HL-60 (cell line): ENCODE measurements around the gene DHRS3.

ENCODE experiments used
- DNase-seq, 2 experiments: peaks; one replicate each; pipeline ENCODE4 v3.0.0-alpha.2; 2010 to 2020; ENCODE audit warnings: low read depth in 1 of 2, low spot score in 1 of 2
- H3K27ac ChIP-seq: fragments of 250-450 bp; sonication (Bioruptor Pico); replicated peaks from 2 replicates; pipeline ENCODE4 v1.5.1; 2020; ENCODE audit warnings: mild to moderate bottlenecking, moderate library complexity
- H3K27me3 ChIP-seq: fragments of 250-450 bp; sonication (Bioruptor Pico); 2 replicates; pipeline ENCODE4 v1.5.1; 2021; ENCODE audit warnings: mild to moderate bottlenecking, moderate library complexity; ENCODE audit not compliant: insufficient read depth, poor library complexity, severe bottlenecking
- H3K4me3 ChIP-seq: replicated peaks from 2 replicates; pipeline ENCODE4 v1.5.1; 2011; ENCODE audit warnings: mild to moderate bottlenecking, control low read depth, low read length; ENCODE audit not compliant: insufficient read depth
- GABPA ChIP-seq: IDR thresholded peaks from 2 replicates; pipeline ENCODE4 v1.6.1; 2012; ENCODE audit warnings: low read depth
- POLR2AphosphoS5 ChIP-seq: IDR thresholded peaks from 2 replicates; pipeline ENCODE4 v1.6.1; 2012; ENCODE audit warnings: low read depth
- REST ChIP-seq: IDR thresholded peaks from 2 replicates; pipeline ENCODE4 v1.6.1; 2012; ENCODE audit warnings: low read depth; ENCODE audit not compliant: insufficient replicate concordance
- SPI1 ChIP-seq: IDR thresholded peaks from 2 replicates; pipeline ENCODE4 v1.6.1; 2012; ENCODE audit warnings: low read depth, mild to moderate bottlenecking, borderline replicate concordance
- TF ChIP-seq, protein P1 (sequence below): IDR thresholded peaks from one replicate; pipeline ENCODE4 v1.5.1; 2011; ENCODE audit warnings: low read length, control low read depth, inconsistent platforms; ENCODE audit not compliant: insufficient read depth

DHRS3 gene

DNA sequence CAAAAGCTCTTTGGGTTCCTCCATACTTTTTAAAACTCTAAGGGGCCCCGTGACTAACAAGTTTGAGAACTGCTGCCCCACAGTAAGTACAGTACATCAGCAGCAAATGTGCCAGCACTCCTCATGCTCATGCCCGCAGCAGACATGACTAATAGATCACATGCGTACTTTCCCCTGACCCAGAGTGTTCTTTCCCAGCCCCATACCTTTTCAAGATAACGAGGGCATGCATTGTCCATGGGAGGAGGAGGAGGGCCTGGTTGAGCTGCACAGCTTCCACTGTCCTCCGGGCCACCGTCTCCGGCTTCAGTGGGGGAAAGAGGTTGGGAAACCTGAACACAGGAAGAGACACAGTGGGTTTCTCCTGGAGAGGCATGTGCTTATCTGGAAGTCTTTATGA, 45.5 kb downstream of the DHRS3 start:
- TF ChIP-seq, protein P1, sequence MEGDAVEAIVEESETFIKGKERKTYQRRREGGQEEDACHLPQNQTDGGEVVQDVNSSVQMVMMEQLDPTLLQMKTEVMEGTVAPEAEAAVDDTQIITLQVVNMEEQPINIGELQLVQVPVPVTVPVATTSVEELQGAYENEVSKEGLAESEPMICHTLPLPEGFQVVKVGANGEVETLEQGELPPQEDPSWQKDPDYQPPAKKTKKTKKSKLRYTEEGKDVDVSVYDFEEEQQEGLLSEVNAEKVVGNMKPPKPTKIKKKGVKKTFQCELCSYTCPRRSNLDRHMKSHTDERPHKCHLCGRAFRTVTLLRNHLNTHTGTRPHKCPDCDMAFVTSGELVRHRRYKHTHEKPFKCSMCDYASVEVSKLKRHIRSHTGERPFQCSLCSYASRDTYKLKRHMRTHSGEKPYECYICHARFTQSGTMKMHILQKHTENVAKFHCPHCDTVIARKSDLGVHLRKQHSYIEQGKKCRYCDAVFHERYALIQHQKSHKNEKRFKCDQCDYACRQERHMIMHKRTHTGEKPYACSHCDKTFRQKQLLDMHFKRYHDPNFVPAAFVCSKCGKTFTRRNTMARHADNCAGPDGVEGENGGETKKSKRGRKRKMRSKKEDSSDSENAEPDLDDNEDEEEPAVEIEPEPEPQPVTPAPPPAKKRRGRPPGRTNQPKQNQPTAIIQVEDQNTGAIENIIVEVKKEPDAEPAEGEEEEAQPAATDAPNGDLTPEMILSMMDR, result no peak
- TF ChIP-seq POLR2AphosphoS5 (no peak), REST (no peak)
- Histone ChIP-seq H3K27ac (no peak overlapping the region), H3K4me3 (no peak overlapping the region), H3K27me3 (no peaks in the 10 kb centered on the region)
- DNase-seq, result no peak

DNA sequence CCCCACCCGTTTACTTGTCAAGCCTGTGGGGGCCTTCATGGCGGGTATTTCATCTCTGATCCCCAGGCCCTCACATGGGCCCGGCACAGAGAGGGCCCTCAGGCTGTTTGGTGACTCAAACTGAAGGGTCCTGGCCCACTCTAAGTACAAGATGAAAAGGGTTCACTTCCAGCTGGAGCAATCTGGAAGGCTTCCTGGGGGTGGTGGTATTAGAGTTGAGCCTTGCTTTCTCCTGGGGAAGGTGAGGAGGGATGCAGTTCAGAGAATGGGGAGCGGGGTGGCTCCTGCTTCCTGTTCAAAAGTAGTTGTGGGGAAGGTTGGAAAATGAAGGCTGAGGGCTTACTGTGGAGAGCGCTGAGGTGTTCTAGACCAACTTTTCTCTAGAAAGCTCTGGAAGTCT, 47.7 kb downstream of the DHRS3 start:
- no peaks in the 10 kb centered on the region for H3K27me3 ChIP-seq
- H3K27ac ChIP-seq, result no peak overlapping the region
- no peak overlapping the region for H3K4me3 ChIP-seq
- no peak for TF ChIP-seq REST
- TF ChIP-seq, protein P1, result no peak
- no peak for TF ChIP-seq SPI1
- no peak for TF ChIP-seq GABPA
- no peak for TF ChIP-seq POLR2AphosphoS5
- no peak for DNase-seq

- DNase-seq, result no peak
- TF ChIP-seq, protein P1, result no peak
- TF ChIP-seq SPI1 (no peak), REST (no peak), POLR2AphosphoS5 (no peak), GABPA (no peak)
- H3K27ac ChIP-seq, result no peak overlapping the region
- H3K27me3 ChIP-seq, result no peaks in the 10 kb centered on the region
- H3K4me3 ChIP-seq, result no peak overlapping the region
Measured at GRCh38 chr1:12568009-12568767, 49.8 kb downstream of the DHRS3 start.
